HG03280 (cell line): ENCODE measurements around the gene CRYBA2.

Experiments used
- ATAC-seq: cut with Tn5 transposase; IDR thresholded peaks from one replicate; pipeline ENCODE4 v1.9.1; 2021; ENCODE audit warnings: mild to moderate bottlenecking, moderate library complexity; ENCODE audit not compliant: unreplicated experiment

The CRYBA2 gene

DNA sequence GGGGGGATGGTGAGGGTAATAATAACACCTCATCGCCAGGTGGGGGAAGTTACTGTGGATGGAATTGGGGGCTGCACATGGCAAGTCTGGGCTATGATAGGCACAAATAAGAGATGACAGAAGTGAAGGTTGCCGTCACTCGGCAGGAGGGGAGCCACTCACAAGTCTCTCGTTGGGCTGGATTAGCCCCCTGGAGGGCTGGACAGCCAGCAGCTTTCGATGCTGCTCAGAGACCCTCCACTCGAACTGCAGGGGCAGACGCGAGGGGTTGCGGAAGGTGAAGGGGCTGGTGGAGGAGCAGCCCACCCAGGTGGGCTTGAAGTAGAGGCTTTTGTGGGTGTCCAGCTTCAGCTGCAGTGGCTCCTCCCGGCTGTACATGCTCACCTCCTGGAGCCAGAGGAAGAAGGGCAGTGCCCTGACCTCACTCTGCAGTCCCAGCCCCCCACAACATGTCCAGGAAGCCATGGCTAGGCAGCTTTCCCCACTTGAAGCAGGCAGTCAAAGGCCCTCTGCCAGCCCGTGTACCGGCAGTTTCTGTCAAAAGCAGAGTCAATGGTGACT, 29.9 kb upstream of the CRYBA2 start:
- ATAC-seq = no peak

DNA sequence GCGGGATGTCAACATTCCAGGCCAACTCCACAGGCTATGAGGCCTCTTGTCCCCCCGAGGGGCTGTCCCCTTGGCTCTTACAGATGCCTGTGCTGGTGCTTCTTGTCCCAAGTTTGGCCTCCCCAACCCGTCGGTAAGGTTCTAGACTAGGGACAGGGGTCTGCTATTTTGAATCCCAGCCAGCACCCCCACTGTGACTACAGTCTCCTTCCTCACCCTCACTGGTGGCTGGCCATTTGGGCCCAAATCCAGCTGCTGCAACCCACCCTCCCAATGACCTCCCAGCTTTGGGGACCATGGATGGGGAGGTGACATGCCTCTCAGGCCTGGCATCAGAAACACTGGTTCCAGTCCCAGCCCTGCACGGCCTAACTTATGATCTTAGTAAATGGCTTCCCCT, 29.4 kb upstream of the CRYBA2 start:
- ATAC-seq = no peak

DNA sequence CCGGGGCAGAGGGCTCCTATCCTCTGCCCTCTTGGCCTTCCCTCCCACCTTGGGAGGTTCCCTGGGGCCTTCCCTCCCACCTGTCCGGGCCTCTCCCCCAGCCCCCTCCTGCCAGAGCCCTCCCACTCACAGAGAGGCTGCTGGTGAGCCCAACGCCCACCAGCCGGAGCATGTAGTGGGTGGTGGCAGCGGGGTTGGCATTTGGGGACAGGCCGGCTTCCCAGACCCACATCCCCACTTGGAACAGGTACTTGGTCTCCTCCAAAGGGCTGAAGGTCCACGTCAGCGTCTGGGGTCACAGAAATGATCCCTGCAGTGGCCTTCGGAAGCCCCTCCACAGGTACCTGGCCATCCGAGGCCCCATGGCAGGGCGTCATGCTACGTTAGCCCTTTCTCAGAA, 28.8 kb upstream of the CRYBA2 start:
- no peak for ATAC-seq

DNA sequence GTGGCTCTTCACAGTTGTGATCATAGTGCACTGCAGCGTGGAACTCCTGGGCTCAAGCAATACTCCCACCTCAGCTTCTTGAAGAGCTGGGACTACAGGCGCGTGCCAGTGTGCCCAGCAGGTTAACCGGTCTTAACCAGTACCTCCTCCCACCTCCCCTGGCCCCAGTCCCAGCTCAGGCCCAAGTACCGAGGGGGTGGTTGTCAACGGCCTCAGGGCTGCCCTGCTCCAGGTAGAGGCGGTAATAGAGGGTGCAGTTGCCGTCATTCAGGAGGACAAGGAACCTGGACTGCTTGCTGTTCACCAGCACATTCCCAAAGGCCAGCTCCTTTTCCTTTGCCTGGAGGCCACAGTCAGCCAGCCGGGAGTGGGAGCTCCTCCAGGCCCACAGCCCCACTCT, 28.4 kb upstream of the CRYBA2 start:
- no peak for ATAC-seq

DNA sequence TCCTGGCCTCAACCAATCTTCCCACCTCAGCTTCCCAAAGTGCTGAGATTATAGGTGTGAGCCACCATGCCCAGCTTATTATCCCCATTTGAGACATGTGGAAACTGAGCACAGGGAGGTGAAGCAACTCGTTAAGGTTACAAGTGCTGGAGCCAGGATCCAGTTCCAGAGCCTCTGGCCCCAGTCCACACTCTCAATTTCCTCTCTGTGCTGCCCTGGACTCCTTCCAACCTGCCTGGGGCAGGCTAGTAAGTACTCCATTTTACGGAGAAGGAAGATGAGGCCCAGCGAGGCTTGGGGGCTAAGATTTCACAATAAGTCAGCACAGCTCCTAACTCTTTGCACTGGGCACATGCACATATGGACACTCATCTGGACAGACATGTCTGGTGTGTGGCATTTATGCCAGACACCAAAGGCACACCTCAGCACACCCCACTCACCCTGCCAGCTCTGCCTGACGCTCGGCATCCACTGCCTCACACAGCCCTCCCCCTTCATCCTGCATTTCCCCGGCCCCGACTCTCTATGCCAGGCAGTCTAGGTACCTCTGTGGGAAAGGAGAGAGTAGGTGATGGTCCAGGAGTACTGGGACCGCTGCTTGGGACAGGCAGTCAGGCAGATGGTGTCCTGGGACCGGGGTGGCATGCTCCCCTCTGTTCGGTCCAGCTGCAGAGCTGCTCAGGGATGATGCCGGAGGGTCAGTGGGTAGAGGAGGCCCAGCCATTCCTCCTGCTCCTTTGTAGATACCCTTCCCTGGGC, 27.6 kb upstream of the CRYBA2 start:
- no peak for ATAC-seq

DNA sequence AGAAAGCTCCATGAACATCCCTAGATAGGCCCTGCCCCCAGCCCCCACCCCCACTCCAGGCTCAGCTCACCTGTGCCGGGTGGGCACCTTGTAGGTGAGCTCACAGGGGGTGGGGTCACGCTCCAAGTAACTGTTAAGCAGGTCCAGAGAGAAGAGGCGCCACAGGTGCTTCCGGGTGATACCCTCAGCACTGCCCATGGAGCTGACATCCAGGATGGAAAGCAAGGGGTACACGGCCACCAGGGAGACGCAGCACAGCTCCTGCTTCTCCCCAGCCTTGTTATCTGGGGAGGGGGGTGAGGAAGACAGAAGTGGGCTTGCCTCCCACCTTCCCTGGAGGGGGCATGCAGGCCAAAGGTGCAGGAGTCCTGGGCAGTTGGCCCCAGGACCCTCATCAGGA, 26.2 kb upstream of the CRYBA2 start:
- ATAC-seq = no peak

DNA sequence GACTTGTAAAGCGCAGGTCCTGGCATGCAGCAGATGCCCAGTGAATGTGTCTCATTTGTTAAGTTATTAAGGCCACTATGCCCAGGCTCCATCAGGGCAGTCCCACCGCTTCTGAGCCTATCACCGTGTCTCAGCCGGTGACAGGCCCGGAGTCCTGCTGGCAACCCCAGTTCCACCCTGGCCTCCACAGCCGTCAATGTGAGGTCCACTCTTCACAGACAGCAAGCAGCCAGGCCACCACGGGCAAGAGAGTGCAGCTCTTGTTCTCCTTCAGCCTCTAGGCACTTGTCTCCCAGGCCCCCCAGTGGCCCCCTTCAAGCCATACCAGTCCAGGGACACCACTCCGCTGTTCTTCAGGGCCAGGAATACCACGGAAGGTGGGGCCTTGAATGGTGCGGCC, 25.5 kb upstream of the CRYBA2 start:
- no peak for ATAC-seq

DNA sequence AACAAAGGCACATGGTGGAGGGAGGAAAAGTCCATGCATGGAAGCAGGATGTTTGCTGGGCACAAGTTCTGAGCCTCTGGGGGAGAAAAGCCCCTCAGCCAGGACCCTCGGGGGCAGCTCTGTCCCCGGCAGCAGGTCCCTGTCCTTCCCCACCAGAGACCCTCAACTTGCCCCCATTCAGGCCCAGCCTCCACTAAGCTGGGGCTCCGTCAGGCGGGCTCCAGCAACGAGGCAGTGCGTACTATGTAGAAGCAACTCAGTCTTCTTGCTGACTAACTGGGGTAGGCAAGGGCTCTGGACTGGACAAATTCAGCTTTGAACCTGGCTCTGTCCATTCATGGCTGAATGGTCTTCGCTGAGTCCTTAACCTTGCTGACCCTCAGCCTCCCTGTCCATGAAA, 25.1 kb upstream of the CRYBA2 start:
- ATAC-seq = no peak

DNA sequence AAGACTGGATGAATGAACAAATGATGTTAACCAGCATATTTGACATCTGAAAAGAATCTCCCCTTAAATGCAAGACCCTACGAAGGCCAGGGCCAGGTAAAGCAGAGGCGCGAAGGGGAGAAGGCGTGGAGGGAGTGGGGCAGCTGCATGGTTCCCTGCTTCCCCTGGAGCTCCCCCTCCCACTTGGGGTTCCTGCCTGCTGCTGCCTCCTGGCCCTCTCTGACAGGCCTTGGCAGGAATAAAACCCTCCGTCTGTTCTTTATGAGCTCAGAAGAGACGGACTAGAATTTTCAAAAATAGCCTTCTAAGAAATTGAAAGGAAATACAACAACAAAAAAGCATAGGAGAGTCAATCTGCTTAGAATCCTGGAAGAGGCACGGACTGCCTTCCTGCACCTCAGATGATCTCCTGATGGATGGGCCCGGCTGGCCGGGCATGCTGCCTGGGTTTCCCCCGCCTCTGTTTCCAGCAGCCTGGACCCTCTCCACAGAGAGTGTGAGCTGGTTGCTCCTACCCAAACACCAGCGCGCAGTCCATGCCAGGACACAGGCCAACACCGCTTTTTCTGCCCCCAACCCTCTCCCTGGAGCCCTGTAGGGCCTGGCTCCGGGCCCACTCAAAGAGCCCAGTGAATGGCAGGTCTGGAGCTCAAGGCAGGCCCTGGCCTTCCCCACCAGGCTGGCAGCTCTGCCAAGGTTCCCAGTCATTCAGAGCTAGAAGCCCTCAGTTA, 24.1 kb upstream of the CRYBA2 start:
- ATAC-seq = no peak

DNA sequence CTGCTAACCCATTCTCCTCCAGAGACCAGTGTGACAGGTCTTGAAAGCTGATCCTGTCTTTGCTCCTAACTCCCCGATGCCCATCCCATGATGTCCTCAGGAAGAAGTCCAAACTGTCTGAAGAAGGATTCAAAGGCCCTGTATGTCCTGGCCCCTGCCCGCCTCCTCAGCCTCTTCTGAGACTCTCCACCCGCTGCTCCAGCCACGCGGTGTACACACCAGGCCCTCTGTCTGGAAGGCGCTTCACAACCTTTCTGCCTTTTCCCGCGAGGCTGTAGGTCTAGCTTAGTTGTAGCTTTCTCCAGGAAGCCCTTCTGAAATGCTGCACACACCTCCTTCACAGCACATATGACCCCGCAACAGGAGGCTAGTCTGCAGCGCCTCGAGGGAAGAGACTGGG, 23.5 kb upstream of the CRYBA2 start:
- ATAC-seq = no peak

DNA sequence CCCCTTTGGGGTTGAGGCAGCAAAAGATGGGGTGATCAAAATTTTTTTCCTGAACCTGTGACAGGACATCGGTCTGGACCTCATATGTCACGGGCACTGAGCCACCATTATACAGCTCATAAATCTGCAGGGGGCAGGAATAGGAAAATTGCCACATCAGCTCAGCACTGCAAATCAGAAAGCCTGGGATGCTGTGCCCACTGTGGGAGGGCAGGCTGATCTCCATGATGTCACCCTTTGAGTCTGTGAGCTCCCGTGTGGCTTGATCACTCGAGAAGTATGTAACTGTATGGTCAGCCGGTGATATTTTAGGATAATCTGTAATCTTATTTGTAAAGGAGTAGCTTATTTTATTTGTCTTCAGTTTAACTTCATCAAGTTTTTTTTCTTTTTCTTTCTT, 17.7 kb upstream of the CRYBA2 start:
- no peak for ATAC-seq

DNA sequence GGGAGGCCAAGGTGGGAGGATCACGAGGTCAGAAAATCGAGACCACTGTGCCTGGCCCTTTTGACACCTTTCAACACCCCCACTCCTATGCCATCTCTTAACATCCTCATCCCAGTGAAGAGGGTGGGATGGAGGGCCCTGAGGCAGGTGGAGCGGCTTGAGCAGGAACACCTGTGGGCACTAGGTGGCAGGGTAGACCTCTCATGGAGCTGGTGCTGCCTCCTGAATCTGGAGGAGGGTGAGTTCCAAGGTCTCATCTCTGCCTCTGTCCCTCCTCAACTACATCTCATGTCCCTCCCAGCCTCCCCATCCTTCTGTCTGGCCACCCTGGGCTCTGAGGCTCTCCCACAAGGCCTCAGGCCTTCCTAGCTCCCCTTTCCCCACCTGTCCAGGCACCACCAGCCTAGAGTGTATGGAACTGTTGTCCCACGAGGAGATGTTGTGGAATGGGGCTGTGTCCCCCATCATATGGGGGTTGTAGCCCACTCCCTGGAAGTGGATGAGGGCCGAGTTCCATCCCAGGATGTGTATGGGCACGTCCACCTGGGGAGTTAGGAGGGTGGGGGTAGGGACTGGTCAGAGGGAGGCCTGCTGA, 17.0 kb upstream of the CRYBA2 start:
- ATAC-seq = no peak

DNA sequence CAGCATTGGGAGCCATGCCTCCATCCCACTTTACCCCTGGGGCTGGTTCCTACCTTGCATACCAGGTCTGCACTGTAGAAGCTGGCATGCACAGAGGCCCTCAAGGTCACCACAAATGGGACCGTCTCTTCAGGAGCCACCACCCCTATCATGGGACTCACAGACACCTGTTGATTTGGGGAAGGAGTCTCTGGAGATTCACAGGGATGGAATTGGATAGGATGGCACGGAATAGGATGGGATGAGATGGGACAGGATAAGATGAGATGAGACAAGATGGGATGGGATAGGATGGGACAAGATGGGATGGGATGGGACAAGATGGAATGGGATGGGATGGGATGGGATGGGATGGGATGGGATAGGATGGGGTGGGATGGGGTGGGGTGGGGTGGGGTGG, 16.1 kb upstream of the CRYBA2 start:
- ATAC-seq = no peak

DNA sequence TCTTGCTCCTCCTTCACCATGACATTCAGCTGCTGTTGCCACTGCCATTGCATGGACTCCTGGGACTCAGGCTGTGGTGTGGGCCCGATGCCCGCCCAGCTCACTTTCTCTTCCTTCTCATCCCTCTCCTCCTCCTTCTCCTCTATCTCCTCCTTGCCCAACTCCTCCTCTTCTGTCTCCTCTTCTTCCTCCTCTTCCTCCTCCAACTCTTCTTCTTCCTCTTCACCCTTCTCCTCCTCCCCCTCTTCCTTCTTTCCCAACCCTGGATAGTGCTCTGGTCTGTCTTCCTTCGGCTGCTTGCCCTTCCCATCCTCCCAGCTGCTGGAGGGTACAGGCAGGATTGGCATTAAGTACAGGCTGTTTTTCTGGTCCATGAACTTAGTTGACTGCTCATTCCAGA, 10.8 kb upstream of the CRYBA2 start:
- no peak for ATAC-seq

DNA sequence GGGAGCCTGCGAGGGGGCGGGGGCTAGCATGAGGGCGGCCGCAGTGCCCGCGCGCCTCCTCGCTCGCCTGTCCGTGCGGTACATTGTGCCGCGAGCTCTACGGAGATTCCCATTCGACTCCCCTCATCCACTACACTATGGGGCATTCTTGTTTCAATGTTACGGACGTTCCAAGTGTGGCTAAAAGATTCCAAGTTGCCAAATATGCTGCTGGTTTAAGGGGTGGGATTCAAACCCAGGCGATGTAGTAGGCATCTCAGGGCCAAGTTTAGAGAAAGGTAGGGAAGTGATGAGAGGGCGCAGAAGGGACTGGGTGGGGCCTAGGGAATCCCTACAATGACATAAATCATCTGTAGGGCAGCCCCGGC, 10.0 kb upstream of the CRYBA2 start:
- no peak for ATAC-seq

DNA sequence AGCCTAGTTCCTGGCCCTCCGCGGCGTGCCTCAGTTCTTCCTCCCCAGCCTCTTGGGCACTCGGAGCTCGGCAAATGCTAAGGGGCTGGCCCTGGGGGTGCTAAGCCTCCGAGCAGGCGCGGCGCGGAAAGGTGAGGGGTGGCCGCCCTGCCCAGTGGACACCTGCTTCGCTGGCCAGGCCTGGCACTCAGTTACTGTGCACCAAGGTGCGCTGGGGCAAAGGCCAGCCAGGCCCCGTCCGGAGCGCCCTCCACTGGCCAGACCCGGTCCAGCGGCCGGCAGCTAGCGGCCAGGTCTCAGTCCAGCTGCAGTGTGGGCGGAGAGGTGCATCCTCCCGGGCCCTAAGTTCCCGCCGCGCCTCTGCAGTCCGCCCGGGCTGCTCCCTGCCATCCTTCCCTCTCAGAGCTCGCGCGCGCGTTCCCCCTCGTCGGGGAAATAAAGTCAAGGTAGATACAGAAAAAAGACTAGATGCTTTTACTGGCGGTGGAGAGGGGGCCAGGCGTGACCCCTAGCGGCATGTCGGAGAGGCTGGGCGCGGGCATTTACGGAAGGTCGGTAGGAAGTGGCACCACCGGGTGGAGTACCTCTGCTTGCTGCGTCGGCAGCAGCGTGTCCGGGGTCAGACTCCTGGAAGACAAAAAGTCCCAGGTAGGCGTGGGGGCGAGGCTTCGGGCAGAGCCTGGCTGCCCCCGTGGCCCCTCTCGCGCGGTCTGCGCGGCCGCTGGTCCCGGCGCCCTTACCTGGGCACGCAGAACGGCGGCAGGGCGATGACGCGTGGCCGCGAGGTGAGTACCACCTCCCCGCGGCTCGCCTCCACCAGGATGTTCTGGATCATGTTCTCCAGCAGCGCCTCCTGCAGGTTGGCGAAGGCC, 9.4 kb upstream of the CRYBA2 start:
- no peak for ATAC-seq

DNA sequence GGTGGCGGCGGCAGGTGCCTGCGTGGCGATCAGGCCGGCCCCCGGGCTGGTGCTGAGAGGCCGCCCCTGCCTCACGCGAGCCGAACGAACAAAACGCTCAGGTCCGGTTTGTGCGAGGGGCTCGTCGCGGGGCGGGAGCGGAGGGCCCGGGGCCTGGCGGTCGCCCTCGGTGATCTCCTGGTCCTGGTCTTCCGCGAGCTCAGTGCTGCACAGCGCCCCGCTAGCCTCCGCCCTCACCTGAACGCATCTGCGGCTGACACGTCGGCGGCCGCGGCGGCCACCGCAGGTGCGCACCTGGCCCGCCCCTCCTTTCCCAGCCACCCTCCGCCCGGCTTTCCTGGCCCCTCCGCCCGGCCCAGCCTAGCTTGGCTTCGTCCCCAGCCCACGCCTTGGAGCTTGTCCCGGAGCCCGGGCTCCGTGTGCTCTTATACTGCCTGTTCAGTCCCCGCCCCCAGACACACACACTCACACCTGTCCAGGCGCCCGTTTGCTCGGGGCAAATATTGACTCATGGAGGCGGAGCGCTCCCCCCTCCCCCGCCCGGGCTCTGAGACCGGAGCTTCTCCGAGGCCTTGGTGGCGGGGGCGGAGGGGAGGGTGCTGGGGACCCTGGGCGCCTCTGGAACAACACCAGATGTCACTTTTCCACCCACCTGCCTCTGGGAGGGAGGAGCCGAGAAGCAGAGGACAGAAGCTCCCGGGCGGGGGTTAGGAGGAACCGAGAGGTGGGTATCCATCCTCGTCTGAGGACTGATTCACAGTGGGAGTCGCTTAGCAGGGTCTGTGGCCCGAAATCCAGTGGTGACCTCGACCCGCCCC, 8.6 kb upstream of the CRYBA2 start:
- no peak for ATAC-seq

DNA sequence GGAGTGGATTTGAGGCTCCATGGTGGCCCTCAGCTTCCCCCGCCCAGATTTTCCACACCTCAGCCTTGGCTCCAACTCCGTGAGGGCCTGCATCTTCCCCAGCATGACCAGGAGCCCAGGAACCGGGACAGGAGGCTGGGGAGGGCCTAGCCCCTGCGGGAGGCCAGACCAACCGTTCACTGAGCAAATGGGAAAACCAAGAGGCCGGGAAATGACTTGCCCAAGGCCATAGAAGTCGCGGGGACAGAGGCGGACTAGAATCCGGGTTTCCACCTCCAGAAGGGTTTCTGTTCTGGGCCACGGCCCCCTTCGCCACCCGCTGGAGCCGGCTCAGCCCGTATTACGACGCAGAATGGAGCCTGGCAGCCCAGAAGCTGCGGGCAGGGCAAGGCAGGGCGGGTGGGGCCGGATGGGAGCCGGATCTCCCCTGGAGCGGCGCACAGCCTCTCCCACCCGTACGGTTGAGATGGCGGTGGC, 7.9 kb upstream of the CRYBA2 start:
- ATAC-seq = no peak

DNA sequence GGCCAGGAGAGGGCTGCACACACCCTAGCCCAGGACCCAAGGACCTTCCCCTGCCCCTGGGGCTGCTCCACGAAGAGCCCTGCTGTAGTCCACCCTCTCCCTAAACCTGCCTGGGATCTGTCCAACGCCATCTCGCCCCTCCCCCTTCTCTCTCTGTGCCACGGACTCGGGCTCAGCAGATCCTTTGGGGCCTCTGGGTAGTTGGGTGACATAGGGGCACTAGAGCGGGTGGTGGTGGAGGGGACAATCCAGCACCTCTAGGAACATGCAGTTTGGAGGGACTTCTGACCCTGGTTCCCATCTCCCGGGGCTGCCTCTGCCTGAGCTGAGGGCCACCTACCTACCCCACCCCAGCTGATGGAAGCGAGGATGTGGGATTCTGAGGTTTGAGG, 7.3 kb upstream of the CRYBA2 start:
- no peak for ATAC-seq
